Gastrocnemius medialis (tissue), 4 donors: ENCODE data around the gene HES4.

Source experiments
- CTCF ChIP-seq, 5 experiments: fragments of 450-650 bp in 3 of 5; fragments of 200-600 bp in 2 of 5; sonication (generic) in 2 of 5; IDR thresholded peaks in 4 of 5; conservative IDR thresholded peaks in 1 of 5; 1 replicate in 4 of 5; 2 replicates in 1 of 5; pipeline ENCODE4 v1.5.1; 2016 to 2019; ENCODE audit warnings: antibody characterized with exemption in 5 of 5, mild to moderate bottlenecking in 3 of 5, moderate library complexity in 3 of 5
- POLR2A ChIP-seq, 2 donors: fragments of 450-650 bp; IDR thresholded peaks; one replicate each; pipeline ENCODE4 v1.6.1; 2017; ENCODE audit warnings: antibody characterized with exemption in 2 of 2, mild to moderate bottlenecking in 2 of 2, moderate library complexity in 2 of 2

- no peak for TF ChIP-seq POLR2A (IDR thresholded peaks at IDR 0.05)
- TF ChIP-seq CTCF (IDR thresholded peaks at IDR 0.05 in 4 of 5, conservative IDR thresholded peaks at IDR 0.05 in 1 of 5), result no peak
These were observed 28.7 kb downstream of the HES4 start for GRCh38 chr1:970973-971730.
